DND-41 (cell line): ENCODE measurements around the gene AP1G2.

ENCODE experiments used
- ATAC-seq: fragments of 200-7000 bp; cut with Tn5 transposase; 3 replicates; pipeline ENCODE4 v1.9.1; 2021; ENCODE audit warnings: low read depth; ENCODE audit not compliant: insufficient read depth
- DNase-seq: peaks from one replicate; pipeline ENCODE4 v3.0.0-alpha.2; 2020
- H2AFZ ChIP-seq: 2 replicates; pipeline ENCODE4 v1.6.0; 2012; ENCODE audit warnings: low read depth, low read length
- H3K27ac ChIP-seq: 2 replicates; pipeline ENCODE4 v1.5.1; 2012; ENCODE audit warnings: low read length, inconsistent platforms
- H3K27me3 ChIP-seq: fragments of 200-600 bp; sonication (generic); 2 replicates; pipeline ENCODE4 v1.6.0; 2012; ENCODE audit warnings: low read length, mild to moderate bottlenecking, inconsistent platforms; ENCODE audit not compliant: insufficient read depth, poor library complexity
- H3K36me3 ChIP-seq: 2 replicates; pipeline ENCODE4 v1.5.1; 2012; ENCODE audit warnings: low read length, inconsistent platforms; ENCODE audit not compliant: insufficient read depth
- H3K4me1 ChIP-seq: 2 replicates; pipeline ENCODE4 v1.5.1; 2012; ENCODE audit warnings: mild to moderate bottlenecking, low read length; ENCODE audit not compliant: insufficient read depth
- H3K4me2 ChIP-seq: 2 replicates; pipeline ENCODE4 v1.6.0; 2012; ENCODE audit warnings: mild to moderate bottlenecking, moderate library complexity, low read length, inconsistent platforms; ENCODE audit not compliant: insufficient read depth
- H3K4me3 ChIP-seq, 2 experiments: fragments of 200-600 bp in 1 of 2; shearing (Covaris generic) in 1 of 2; 2 replicates each; pipeline ENCODE4 v1.5.1; 2012 to 2016; ENCODE audit warnings: inconsistent platforms in 2 of 2, low read length in 2 of 2, mild to moderate bottlenecking in 2 of 2, low read depth in 1 of 2, moderate library complexity in 1 of 2
- H3K79me2 ChIP-seq: 2 replicates; pipeline ENCODE4 v1.6.0; 2012; ENCODE audit warnings: low read length, inconsistent platforms; ENCODE audit not compliant: insufficient read depth
- H3K9ac ChIP-seq: 2 replicates; pipeline ENCODE4 v1.6.0; 2012; ENCODE audit warnings: low read depth, mild to moderate bottlenecking, inconsistent platforms, low read length, moderate library complexity
- H3K9me3 ChIP-seq: 2 replicates; pipeline ENCODE4 v1.5.1; 2012; ENCODE audit warnings: low read length, moderate library complexity, mild to moderate bottlenecking, inconsistent platforms; ENCODE audit not compliant: insufficient read depth, severe bottlenecking
- H4K20me1 ChIP-seq: 2 replicates; pipeline ENCODE4 v1.6.0; 2012; ENCODE audit warnings: low read length; ENCODE audit not compliant: insufficient read depth
- CTCF ChIP-seq: IDR thresholded peaks from 2 replicates; pipeline ENCODE4 v1.5.1; 2012; ENCODE audit warnings: borderline replicate concordance, low read length, moderate library complexity, mild to moderate bottlenecking; ENCODE audit not compliant: poor library complexity, severe bottlenecking; ENCODE audit errors: extremely low read depth
- EZH2 ChIP-seq: IDR thresholded peaks from 3 replicates; pipeline ENCODE4 v1.6.1; 2012; ENCODE audit warnings: borderline replicate concordance, low read depth, mild to moderate bottlenecking, moderate library complexity, low read length, inconsistent platforms; ENCODE audit not compliant: severe bottlenecking

Gene AP1G2

DNA sequence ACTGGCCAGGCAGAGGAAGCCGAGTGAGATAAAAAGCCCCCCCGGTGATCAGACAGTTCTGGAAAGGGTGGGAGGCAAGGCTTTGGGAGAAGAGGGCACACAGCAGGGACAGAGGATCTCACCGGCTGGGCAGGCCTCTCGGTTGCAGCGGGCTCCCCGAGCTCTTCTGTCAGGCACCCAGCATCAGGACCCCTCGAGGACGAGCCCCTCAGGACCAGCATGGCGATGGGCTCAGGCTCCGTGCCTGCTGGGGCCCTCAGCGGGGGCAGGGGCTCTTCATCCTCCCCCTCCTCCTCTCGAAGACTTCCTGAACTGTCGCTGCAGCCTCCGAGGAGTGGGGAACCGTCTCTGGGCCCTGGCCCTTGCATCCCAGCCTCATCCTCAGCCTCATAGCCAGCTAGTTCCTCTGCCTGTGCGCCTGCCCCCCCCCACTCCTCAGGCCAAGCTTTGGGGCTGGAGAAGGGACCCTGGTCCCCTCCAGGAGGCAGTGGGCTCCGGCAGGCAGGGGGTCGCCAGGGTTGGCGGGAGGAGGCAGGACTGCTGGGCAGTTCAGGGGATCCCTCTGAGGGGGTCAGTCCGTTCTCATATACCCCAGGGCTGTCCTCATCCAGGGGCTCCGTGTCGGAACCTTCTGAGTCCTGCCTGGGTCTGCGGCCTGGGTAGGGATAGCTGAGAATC is 3.4 kb upstream of the AP1G2 start:
- no peak for TF ChIP-seq CTCF
- no peak for TF ChIP-seq EZH2
- no peaks in the 10 kb centered on the region for H3K9me3 ChIP-seq
- peaks cover 13% of the 10 kb centered on the region for H3K79me2 ChIP-seq
- peaks cover 32% of the 10 kb centered on the region for H3K4me1 ChIP-seq
- DNase-seq: no peak
- H3K36me3 ChIP-seq: peaks cover 10% of the 10 kb centered on the region
- H3K27ac ChIP-seq: no peak overlapping the region
- peaks cover 9% of the 10 kb centered on the region for H3K27me3 ChIP-seq
- no peak overlapping the region for H3K4me3 ChIP-seq
- no peak overlapping the region for H2AFZ ChIP-seq
- no peaks in the 10 kb centered on the region for H4K20me1 ChIP-seq
- H3K9ac ChIP-seq: no peak overlapping the region
- no peak overlapping the region for H3K4me2 ChIP-seq
- no peak for ATAC-seq

GRCh38 chr14:23569443-23570151 is 2.0 kb upstream of the AP1G2 start:
- DNase-seq (no peak), ATAC-seq (no peak)
- Histone ChIP-seq H3K79me2 (peaks cover 13% of the 10 kb centered on the region), H3K9ac (no peak overlapping the region), H2AFZ (0 out of 2 replicates have a peak overlapping the region, but pooled peaks have one; percentile 34), H3K4me3 (no peak overlapping the region), H3K27ac (no peak overlapping the region), H3K36me3 (peaks cover 24% of the 10 kb centered on the region), H3K4me2 (no peak overlapping the region), H3K4me1 (peaks cover 33% of the 10 kb centered on the region), H3K9me3 (no peaks in the 10 kb centered on the region), H4K20me1 (no peaks in the 10 kb centered on the region), H3K27me3 (peaks cover 9% of the 10 kb centered on the region)
- TF ChIP-seq CTCF: no peak
- no peak for TF ChIP-seq EZH2

DNA sequence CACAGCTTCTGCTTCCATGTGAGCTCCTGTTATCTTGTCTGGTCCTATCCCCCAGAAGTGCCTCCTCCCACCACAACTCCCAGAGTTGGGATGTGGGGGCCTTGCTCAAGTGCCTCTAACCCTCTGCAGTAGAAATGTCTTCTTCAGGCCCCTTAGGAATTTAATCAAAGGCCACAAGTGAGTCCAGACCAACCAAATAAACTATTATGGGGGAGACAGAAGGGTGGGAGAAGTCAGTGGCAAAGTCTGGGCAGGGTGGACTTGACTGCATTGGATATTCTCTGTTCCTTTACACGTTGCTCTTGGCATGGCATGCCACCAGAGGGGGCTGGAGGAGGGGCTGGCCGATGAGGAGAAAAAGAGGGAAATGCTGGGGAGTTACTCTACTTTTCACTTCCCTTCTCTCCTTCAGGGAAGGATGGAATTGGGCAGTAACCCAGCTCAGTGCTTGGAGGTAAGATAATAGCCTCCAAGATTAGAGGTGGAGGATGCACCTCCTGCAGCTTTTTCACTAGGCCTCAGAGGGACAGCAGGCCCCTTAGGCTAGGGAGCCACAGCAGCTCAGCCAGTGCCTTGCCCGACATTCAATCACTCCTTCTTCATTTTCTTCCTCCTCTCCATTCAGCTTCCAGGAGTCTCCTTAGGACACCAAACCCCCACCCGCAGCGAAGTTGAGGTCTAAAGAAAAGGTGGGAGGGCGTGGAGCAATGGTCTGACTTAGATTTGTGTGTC is 1.2 kb upstream of the AP1G2 start:
- H3K79me2 ChIP-seq: peaks cover 13% of the 10 kb centered on the region
- peaks cover 33% of the 10 kb centered on the region for H3K4me1 ChIP-seq
- H2AFZ ChIP-seq: 0 out of 2 replicates have a peak overlapping the region, but pooled peaks have one; percentile 99
- H3K27ac ChIP-seq: peak overlapping the region; percentile 90; the same call in 1 of the 2 replicates
- no peaks in the 10 kb centered on the region for H4K20me1 ChIP-seq
- H3K9ac ChIP-seq: peak overlapping the region; percentile 78
- peaks cover 32% of the 10 kb centered on the region for H3K36me3 ChIP-seq
- H3K9me3 ChIP-seq: no peaks in the 10 kb centered on the region
- H3K4me2 ChIP-seq: peak overlapping the region; percentile 97
- TF ChIP-seq EZH2 (no peak), CTCF (peak; percentile 64)
- H3K27me3 ChIP-seq: peaks cover 9% of the 10 kb centered on the region
- H3K4me3 ChIP-seq: peak overlapping the region in 1 of 2 experiments; percentile 99; a peak in 2 of 4 replicates
- ATAC-seq: no peak
- peak; percentile 46 for DNase-seq
